NT2/D1 (cell line): ENCODE results near the gene SGCD.

ENCODE experiments used
- YY1 ChIP-seq: IDR thresholded peaks from 2 replicates; pipeline ENCODE4 v1.6.1; 2011; ENCODE audit not compliant: insufficient read length, insufficient read depth
- ZNF274 ChIP-seq: IDR thresholded peaks from 2 replicates; pipeline ENCODE4 v1.6.1; 2011; ENCODE audit warnings: mild to moderate bottlenecking, low read depth, low read length

DNA sequence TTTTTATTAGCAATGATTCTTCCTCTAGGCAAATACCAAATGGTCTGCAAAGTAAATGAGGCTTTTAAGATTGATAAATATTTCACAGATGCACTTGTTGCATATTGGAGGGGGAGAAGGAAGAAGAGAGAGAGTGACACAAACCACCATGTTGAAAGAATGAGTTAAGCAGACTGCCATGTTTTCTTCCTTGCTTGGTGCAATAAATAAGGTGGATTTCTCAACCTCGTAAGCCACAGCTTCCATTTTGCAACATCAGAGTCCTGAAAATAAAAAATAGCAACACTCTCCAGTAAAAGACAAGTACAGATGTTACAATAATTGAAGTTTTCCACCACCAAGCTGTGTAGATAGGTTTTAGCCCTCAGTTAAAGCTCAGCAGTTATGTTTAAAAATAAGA, 202.9 kb downstream of the SGCD start:
- TF ChIP-seq ZNF274 (no peak), YY1 (no peak)
